Stimulated activated naive CD8-positive, alpha-beta T cell treated with anti-CD3 and anti-CD28 coated beads, Interleukin-15, Interleukin-2, amounts not matched to agents 100 ng/mL and 50 ng/mL, for 24 hours (primary cell): ENCODE results near the gene HES2.
"Not testable (repeated sequence)": the region's sequence is repeated elsewhere in the genome, so short reads cannot be mapped to it uniquely, and the experiment has no call there.

Source experiments
- H3K27ac Mint-ChIP-seq: one replicate; pipeline ENCODE4 v1.8.0; 2021; ENCODE audit warnings: mild to moderate bottlenecking, mixed read lengths
- H3K27me3 Mint-ChIP-seq: one replicate; pipeline ENCODE4 v1.8.0; 2021; ENCODE audit warnings: mixed read lengths
- H3K36me3 Mint-ChIP-seq: one replicate; pipeline ENCODE4 v1.8.0; 2021; ENCODE audit warnings: low read depth, mixed read lengths
- H3K4me1 Mint-ChIP-seq: one replicate; pipeline ENCODE4 v1.8.0; 2021; ENCODE audit warnings: low read depth, mixed read lengths
- H3K4me3 Mint-ChIP-seq: one replicate; pipeline ENCODE4 v1.8.0; 2021; ENCODE audit warnings: mild to moderate bottlenecking, mixed read lengths
- H3K9me3 Mint-ChIP-seq: one replicate; pipeline ENCODE4 v1.8.0; 2021; ENCODE audit warnings: mixed read lengths

The HES2 gene

DNA sequence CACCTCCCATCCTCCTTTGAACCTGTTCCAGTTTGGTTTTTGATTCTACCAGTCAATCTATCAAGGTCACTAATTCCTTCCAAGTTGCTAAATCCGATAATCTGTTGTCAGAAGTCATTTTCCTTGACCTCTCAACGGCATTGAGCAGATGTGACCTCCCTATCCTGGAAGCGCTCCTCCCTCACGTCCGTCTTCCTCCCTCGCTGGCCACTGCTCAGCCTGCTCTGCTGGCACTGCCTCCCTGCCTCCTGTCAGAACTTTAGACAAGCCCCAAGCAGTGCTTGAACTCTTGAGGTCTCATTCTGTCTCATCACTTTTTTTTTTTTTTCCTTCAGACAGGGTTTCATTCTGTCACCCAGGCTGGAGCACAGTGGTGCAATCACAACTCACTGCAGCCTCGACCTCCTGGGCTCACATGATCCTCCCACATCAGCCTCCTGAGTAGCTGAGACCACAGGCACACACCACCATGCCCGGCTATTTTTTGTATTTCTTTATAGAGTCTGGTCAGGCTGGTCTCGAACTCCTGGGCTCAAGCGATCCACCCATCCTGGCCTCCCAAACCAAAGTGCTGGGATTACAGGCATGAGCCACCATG is 21.8 kb downstream of the HES2 start:
- peaks cover 4% of the 10 kb centered on the region for H3K27me3 Mint-ChIP-seq
- H3K9me3 Mint-ChIP-seq = no peaks in the 10 kb centered on the region
- H3K27ac Mint-ChIP-seq = no peak overlapping the region
- H3K4me1 Mint-ChIP-seq = peaks cover 14% of the 10 kb centered on the region
- no peak overlapping the region for H3K4me3 Mint-ChIP-seq
- H3K36me3 Mint-ChIP-seq = no peaks in the 10 kb centered on the region

DNA sequence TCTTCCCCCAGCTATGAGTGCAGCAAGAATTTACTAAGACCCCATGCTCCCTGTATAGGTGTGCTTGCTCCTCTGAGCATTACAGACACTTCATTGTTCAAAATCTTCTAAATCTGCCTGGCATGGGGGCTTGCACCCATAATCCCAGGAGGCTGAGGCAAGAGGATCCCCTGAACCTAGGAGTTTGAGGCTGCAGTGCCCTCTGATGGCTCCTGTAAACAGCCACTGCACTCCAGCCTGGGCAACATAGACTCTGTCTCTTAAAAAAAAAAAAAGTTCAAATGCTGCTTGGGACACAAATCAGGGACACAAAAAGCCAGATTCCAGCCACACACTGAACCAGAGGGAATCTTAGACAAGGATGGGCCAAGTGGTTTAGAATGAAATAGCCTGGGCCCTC is 22.7 kb downstream of the HES2 start:
- Mint-ChIP-seq H3K36me3 (no peaks in the 10 kb centered on the region), H3K4me3 (no peak overlapping the region), H3K27ac (no peak overlapping the region), H3K27me3 (peaks cover 4% of the 10 kb centered on the region), H3K4me1 (peaks cover 19% of the 10 kb centered on the region), H3K9me3 (no peaks in the 10 kb centered on the region)

DNA sequence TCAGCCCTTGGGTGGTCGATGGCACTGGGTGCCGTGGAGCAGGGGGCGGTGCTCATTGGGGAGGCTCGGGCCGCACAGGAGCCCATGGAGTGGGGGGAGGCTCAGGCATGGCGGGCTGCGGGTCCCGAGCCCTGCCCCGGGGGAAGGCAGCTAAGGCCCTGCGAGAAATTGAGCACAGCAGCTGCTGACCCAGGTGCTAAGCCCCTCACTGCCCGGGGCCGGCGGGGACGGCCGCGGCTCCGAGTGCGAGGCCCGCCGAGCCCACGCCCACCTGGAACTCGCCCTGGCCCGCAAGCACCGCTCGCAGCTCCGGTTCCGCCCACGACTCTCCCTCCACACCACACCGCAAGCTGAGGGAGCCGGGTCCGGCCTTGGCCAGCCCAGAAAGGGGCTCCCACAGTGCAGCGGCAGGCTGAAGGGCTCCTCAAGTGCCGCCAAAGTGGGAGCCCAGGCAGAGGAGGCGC is 23.9 kb downstream of the HES2 start:
- H3K4me3 Mint-ChIP-seq, H3K27ac Mint-ChIP-seq, H3K9me3 Mint-ChIP-seq, H3K27me3 Mint-ChIP-seq, H3K36me3 Mint-ChIP-seq: not testable (repeated sequence)
- peaks cover 22% of the 10 kb centered on the region for H3K4me1 Mint-ChIP-seq

DNA sequence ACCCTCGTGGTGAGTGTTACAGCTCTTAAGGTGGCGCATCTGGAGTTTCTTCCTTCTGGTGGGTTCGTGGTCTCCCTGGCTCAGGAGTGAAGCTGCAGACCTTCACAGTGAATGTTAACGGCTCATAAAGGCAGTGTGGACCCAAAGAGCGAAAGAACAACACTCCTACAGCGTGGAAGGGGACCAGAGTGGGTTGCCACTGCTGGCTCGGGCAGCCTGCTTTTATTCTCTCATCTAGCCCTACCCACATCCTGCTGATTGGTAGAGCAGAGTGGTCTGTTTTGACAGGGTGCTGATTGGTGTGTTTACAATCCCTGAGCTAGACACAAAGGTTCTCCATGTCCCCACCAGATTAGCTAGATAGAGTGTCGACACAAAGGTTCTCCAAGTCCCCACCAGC is 24.6 kb downstream of the HES2 start:
- Mint-ChIP-seq H3K4me3 (peak overlapping the region; percentile 24), H3K4me1 (peaks cover 23% of the 10 kb centered on the region)
- H3K27ac Mint-ChIP-seq, H3K27me3 Mint-ChIP-seq, H3K36me3 Mint-ChIP-seq, H3K9me3 Mint-ChIP-seq: not testable (repeated sequence)

DNA sequence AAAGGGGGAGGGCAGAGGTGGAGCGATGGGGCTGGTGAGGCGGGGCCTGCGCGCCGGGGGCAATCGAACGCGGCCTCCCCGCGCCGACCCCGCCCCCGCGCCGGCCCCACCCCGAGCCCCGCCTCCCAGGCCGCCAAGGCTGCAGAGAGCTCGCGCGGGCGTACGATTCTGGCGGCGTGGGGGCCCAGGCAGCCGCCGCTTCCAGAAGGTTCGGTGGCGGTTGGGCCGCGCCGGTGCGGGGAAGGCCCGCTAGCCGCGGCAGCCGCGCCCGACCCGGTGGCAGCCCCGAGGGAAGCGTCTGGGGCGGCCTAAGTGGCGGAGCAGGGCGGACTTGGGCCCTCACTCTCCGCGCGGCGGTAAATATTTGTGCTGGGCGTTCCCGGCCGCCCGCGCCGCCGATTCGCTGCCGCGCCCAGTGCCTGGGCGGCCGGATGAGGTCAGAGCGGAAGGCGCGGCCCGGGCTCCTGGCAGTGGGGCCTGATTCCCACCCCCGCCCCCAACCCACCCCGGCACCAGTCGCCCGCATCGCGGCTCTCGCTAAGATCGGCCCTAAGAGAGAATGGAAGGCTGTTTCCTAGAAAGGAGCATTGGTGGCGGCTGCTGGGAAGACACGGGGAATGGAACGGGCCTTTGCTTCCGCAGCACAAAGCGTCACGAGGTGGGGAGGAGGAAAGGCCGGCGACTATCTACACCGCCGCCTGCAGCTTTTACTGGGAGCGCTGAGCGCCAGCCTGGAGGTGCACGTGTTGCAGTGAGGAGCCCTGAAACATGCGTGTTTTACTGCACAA is 26.1 kb downstream of the HES2 start, which contains the start of gene ACOT7:
Gene ACOT7 (minus strand): TSS at position 368 of the 788 bp plus-strand sequence. CDS start 368 bp downstream, outside the sequence.
- peaks cover 28% of the 10 kb centered on the region for H3K4me1 Mint-ChIP-seq
- peak within 1 kb of the TSS; percentile 92 for H3K27ac Mint-ChIP-seq
- H3K36me3 Mint-ChIP-seq = peaks cover 3% of the 10 kb centered on the region
- H3K27me3 Mint-ChIP-seq = no peaks in the 10 kb centered on the region
- H3K9me3 Mint-ChIP-seq = no peaks in the 10 kb centered on the region
- peak within 1 kb of the TSS; percentile 86 for H3K4me3 Mint-ChIP-seq

DNA sequence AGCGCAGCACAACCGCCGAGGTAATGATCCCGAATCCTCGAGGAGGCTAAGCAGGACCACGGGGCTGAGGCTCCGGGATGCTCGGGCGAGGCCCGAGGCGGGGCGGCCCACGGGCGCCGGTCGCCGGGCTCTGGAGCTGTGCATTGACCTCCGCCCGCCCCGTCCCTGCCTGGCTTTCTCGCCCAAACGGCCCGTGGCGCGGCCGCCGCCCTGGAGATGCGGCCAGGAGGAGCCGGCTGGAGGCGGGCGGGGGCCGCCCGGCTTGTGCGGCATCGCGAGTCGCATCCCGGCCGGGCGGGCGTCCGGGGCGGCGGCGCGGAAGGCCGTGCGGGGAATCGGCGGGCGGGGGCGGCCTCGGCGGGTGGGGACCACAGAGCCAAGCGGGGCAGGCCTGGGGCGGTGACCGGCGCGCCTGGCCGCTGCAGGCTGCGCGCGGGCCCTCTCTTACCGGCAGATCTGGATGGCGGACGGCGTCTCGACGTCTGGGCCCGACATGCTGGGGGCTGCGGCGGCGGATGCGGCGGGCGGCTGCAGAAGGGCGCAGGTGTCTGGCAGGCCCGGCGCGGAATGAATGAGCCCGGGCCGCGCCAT is 26.8 kb downstream of the HES2 start:
- Mint-ChIP-seq H3K27ac (peak overlapping the region; percentile 71), H3K27me3 (no peaks in the 10 kb centered on the region), H3K9me3 (no peaks in the 10 kb centered on the region), H3K36me3 (peaks cover 3% of the 10 kb centered on the region), H3K4me3 (peak overlapping the region; percentile 83), H3K4me1 (peaks cover 28% of the 10 kb centered on the region)

DNA sequence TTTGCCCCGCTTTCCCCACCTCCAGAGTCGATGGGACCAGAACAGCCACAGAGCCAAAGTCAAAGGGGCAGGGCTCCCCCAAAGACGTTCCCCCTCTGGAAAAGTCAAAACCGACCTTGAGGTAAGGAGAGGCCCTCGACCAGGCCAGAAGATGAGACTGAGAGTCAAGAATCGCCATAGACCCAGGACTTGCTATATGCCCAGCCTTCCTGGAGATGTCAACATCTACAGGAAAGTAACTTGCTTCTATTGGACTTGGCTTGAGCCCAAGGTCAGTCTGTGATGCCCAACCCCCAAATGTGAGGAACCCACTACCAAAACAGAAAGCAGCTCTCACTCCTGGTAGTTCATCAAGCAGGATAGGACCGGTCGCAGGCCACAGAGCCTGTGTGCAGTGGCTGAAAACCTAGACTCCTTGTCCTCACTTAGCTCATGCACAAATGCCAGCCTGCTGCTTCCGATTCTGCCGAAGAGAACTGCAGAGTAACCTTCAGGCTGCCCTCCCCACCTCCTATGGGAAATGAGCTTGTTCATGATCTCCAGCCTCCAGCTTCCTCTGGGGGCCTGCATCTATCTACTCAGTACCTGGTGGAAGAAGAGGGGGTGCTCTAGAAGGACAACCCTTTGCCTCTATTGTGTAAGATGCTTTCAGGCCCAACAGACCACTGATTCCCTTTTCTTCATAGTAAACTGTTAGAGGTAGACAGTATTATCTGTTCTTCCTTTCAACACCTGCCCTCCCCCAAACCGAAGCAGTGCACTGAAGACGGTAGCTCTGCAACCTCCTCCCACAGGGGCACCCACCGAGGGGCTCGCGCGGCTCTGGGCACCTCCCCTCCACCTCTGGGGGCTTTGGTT is 27.5 kb downstream of the HES2 start:
- Mint-ChIP-seq H3K4me3 (peak overlapping the region; percentile 83), H3K36me3 (peaks cover 3% of the 10 kb centered on the region), H3K27ac (peak overlapping the region; percentile 71), H3K27me3 (no peaks in the 10 kb centered on the region), H3K4me1 (peaks cover 28% of the 10 kb centered on the region), H3K9me3 (no peaks in the 10 kb centered on the region)

DNA sequence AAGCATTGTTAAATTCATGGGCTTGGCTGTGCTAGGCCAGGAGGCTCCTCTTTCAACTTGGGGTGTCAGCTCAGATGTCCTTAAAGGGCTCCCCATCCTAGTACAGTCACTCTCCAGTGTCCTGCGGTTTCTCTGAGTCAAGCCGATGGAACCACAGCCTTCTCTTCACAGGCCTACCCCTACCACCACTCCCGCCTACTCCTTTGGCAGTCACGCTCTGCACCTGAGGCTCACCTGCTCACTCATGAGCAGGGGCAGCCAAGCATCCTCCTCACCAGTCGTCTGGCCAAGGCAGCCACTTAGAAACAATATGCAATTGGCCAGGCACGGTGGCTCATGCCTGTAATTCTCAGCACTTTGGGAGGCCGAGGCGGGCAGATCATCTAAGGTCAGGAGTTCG is 29.7 kb downstream of the HES2 start:
- Mint-ChIP-seq H3K4me1 (peaks cover 24% of the 10 kb centered on the region), H3K27ac (no peak overlapping the region), H3K36me3 (peaks cover 3% of the 10 kb centered on the region), H3K4me3 (no peak overlapping the region), H3K27me3 (no peaks in the 10 kb centered on the region), H3K9me3 (no peaks in the 10 kb centered on the region)

DNA sequence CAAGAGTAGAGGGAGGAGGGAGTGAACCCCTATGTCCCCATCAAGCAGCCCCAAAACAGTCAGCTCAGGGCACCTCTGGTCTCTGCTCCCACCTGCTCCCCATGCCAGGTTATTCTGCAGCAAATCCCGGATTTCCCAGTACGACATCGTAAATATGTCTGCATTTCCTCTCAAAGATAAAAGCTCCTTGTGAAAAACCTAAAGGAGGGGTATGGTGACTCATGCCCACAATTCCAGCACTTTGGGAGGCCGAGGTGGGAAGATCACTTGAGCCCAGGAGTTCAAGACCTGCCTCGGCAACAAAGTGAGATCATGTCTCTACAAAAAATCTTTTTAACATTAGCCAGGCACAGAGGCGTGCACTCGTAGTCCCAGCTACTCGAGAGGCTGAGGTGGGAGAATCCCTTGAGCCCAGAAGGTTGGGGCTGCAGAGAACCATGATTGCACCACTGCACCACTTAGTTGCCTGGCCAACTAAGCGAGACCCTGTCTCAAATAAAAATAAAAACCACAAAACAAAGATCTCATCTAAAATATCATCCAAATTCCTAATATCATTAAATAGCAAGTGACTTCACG is 33.3 kb downstream of the HES2 start:
- peaks cover 6% of the 10 kb centered on the region for H3K4me1 Mint-ChIP-seq
- H3K36me3 Mint-ChIP-seq = peaks cover 3% of the 10 kb centered on the region
- H3K27ac Mint-ChIP-seq = no peak overlapping the region
- H3K9me3 Mint-ChIP-seq = no peaks in the 10 kb centered on the region
- H3K4me3 Mint-ChIP-seq = no peak overlapping the region
- H3K27me3 Mint-ChIP-seq = no peaks in the 10 kb centered on the region

DNA sequence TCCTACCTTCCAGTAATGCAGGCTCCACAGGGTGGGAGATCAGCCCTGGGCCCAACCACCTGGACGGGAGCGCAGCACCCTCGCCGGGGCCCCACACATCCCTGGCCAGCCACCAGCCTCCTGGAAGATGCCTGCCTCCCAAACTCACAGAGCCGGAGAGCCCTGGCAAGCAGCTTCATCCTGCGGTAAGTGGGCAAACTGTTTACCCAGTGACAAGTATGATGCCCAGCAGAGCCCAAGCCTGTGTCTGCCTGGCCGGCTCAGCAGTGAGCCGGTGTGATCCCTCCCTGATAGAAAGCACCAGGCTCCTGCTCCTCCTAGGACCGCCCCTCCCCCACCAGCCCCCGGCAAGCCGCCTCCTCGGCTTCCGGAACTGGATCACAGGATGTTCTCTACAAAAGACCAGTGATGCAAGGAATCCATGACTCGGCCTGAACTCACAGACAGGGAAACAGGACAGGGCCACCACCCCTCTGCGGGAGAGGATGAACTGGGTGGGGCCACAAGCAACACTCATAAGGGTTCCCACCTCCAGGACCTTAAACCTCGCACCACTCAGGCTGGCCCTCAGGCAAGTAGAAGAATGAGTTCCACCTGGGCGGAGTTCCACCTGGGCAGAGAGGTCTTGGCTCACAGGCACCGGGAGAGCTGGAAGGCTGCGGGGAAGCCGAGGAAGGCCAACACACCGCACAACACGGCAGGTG is 34.1 kb downstream of the HES2 start:
- Mint-ChIP-seq H3K27ac (no peak overlapping the region), H3K9me3 (no peaks in the 10 kb centered on the region), H3K27me3 (no peaks in the 10 kb centered on the region), H3K4me1 (peaks cover 6% of the 10 kb centered on the region), H3K36me3 (peaks cover 3% of the 10 kb centered on the region), H3K4me3 (no peak overlapping the region)

DNA sequence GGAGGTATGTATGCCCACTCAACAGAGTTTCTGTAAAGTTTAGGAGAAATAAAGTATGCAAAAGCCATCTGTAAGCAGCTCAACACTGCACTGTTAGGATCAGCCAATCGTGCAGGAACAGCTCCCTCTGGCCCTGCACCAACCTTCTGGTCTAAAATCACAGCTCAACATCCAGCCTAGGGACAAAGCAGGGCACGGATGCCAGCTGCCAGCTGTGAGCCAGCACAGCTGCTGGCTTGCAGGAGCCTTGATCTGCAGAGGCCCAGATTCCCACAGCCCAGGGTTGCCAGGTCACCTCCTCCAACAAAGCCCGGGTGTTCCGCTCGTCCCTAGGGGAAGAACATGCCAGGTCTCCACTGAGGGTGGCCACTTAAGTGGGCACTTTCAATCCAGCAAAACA is 34.8 kb downstream of the HES2 start:
- no peaks in the 10 kb centered on the region for H3K27me3 Mint-ChIP-seq
- H3K27ac Mint-ChIP-seq = no peak overlapping the region
- H3K4me1 Mint-ChIP-seq = peaks cover 3% of the 10 kb centered on the region
- peaks cover 1% of the 10 kb centered on the region for H3K36me3 Mint-ChIP-seq
- H3K9me3 Mint-ChIP-seq = no peaks in the 10 kb centered on the region
- H3K4me3 Mint-ChIP-seq = no peak overlapping the region

DNA sequence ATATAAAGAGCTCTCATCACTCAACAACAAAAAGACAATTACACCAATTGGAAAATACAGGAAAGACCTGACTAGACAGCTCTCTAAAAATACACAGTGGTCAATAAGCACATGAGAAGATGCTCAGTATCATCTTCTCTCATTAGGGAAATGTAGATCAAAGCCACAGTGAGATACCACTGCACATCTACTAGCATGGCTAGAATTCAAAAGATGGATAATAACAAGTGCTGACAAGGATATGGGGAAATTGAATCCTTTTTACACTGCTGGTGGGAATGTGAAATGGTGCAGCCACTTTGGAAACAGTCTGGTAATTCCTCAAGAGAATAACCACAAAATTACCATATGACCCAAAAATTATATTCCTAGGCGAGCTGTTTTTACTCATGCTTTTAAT is 35.6 kb downstream of the HES2 start:
- H3K27me3 Mint-ChIP-seq = no peaks in the 10 kb centered on the region
- H3K4me1 Mint-ChIP-seq = no peaks in the 10 kb centered on the region
- no peak overlapping the region for H3K4me3 Mint-ChIP-seq
- H3K27ac Mint-ChIP-seq = no peak overlapping the region
- no peaks in the 10 kb centered on the region for H3K9me3 Mint-ChIP-seq
- no peaks in the 10 kb centered on the region for H3K36me3 Mint-ChIP-seq

DNA sequence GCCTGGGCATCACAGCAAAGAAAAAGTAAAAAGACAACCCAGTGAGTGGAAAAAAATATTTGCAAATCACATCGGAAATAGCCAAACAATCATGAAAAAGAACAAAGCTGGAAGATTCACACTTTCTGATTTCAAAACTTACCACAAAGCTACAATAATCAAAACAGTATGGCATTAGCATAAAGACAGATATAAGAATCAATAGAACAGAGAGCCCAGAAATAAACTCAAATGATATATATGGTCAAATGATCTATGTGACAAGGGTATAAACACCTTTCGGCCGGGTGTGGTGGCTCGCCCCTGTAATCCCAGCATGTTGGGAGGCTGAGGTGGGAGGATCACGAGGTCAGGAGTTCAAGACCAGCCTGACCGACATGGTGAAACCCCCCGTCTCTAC is 39.7 kb downstream of the HES2 start:
- Mint-ChIP-seq H3K4me3 (no peak overlapping the region), H3K27me3 (no peaks in the 10 kb centered on the region), H3K9me3 (no peaks in the 10 kb centered on the region), H3K36me3 (no peaks in the 10 kb centered on the region), H3K27ac (no peak overlapping the region), H3K4me1 (no peaks in the 10 kb centered on the region)

DNA sequence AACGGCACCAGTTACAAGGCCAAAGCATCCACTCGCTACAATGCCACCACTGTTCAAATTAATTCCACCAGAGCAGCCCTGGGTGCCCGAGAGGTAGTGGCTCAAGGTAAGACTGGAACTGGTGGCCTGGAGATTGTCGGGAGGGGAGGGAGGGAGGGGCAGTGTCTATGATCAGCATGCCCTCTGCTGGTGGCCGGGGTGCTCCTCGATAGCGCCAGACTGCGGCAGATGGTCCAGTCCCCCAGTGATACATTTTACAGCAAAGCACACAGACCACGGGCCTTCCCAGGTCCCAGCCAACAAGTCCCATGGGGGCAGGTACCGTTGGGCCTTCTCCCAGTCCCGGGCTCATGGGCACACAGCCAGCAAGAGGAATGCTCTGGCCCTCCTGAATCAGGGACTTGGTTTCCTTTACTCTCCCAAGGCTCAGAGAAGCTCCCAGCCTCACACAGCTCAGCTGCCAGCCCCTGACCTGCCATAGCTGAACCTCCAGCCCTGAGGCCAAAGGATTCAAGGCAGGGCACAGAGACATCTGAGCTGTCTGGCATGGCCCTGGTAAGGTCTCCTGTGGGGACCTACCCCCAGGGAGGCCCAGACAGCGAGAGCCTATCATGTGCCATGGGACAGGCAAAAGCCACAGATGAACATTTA is 41.5 kb downstream of the HES2 start:
- no peaks in the 10 kb centered on the region for H3K4me1 Mint-ChIP-seq
- no peak overlapping the region for H3K27ac Mint-ChIP-seq
- no peaks in the 10 kb centered on the region for H3K9me3 Mint-ChIP-seq
- H3K4me3 Mint-ChIP-seq = no peak overlapping the region
- no peaks in the 10 kb centered on the region for H3K27me3 Mint-ChIP-seq
- no peaks in the 10 kb centered on the region for H3K36me3 Mint-ChIP-seq
